H1 (cell line): ENCODE measurements around the gene TMBIM6.

ENCODE experiments used
- CTCF ChIP-seq, 3 experiments: IDR thresholded peaks; 1 replicate in 2 of 3; 2 replicates in 1 of 3; pipeline versions ENCODE4 v1.5.1 to v1.6.1; 2011; ENCODE audit warnings: low read length in 3 of 3, mild to moderate bottlenecking in 3 of 3, inconsistent platforms in 2 of 3, low read depth in 1 of 3, moderate library complexity in 1 of 3; ENCODE audit not compliant: insufficient read depth in 1 of 3; ENCODE audit errors: control extremely low read depth in 1 of 3
- MAFK ChIP-seq: IDR thresholded peaks from 2 replicates; pipeline ENCODE4 v1.6.1; 2012; ENCODE audit warnings: low read depth, mild to moderate bottlenecking, improper control_type of control experiment, low read length
- POLR2A ChIP-seq, 2 experiments: IDR thresholded peaks; 1 replicate in 1 of 2; 2 replicates in 1 of 2; pipeline ENCODE4 v1.6.1; 2011; ENCODE audit warnings: low read depth in 2 of 2, low read length in 2 of 2, mild to moderate bottlenecking in 2 of 2; ENCODE audit errors: control extremely low read depth in 1 of 2
- POLR2AphosphoS5 ChIP-seq: IDR thresholded peaks from 2 replicates; pipeline ENCODE4 v1.6.1; 2011; ENCODE audit warnings: low read depth, low read length
- RAD21 ChIP-seq, 2 experiments: IDR thresholded peaks in 1 of 2; conservative IDR thresholded peaks in 1 of 2; 2 replicates each; pipeline ENCODE4 v1.6.1; 2011; ENCODE audit warnings: low read depth in 2 of 2, low read length in 2 of 2, improper control_type of control experiment in 1 of 2, inconsistent platforms in 1 of 2, mild to moderate bottlenecking in 1 of 2, moderate library complexity in 1 of 2
- RXRA ChIP-seq: IDR thresholded peaks from 2 replicates; pipeline ENCODE4 v1.6.1; 2011; ENCODE audit warnings: low read depth, mild to moderate bottlenecking, low read length, moderate library complexity; ENCODE audit not compliant: insufficient read depth
- SRF ChIP-seq: IDR thresholded peaks from 2 replicates; pipeline ENCODE4 v1.6.1; 2011; ENCODE audit warnings: mild to moderate bottlenecking, low read depth, low read length, moderate library complexity
- YY1 ChIP-seq: IDR thresholded peaks from 2 replicates; pipeline ENCODE4 v1.6.1; 2011; ENCODE audit warnings: low read depth, mild to moderate bottlenecking, low read length
- ZNF274 ChIP-seq: IDR thresholded peaks from 2 replicates; pipeline ENCODE4 v1.7.0; 2012; ENCODE audit warnings: low read length, borderline replicate concordance; ENCODE audit errors: extremely low read depth
- TF ChIP-seq, protein P1 (sequence below): IDR thresholded peaks from 2 replicates; pipeline ENCODE4 v1.6.1; 2011; ENCODE audit warnings: low read length, improper control_type of control experiment

DNA sequence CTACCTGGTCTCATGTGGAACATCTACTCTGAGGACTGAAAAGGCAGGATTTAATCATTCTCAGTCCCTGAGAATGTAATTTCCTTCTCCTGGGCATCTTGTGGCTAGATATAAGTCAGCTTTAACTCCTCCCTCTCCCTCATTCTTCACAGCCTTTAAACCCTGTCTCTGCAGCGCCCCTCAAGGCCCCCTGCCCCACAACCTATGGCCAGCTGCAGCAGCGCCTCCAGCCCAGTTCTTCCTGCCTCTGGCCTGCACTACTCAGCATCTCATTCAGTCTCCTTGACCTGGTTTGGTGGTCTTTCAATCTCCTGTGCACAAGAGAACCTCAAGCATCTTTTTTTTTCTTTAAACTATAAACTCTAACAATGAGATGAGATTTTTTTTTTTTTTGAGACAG is 57.6 kb downstream of the TMBIM6 start:
- TF ChIP-seq RAD21 (IDR thresholded peaks at IDR 0.05 in 1 of 2, conservative IDR thresholded peaks at IDR 0.05 in 1 of 2; ENCODE audit: low read depth in 2 of 2, low read length in 2 of 2), result no peak; a peak in 1 of 4 replicates
- TF ChIP-seq RXRA, result no peak
- TF ChIP-seq ZNF274, result no peak
- no peak for TF ChIP-seq POLR2A (IDR thresholded peaks at IDR 0.05; ENCODE audit: control extremely low read depth in 1 of 2, low read depth in 2 of 2, low read length in 2 of 2)
- TF ChIP-seq CTCF (IDR thresholded peaks at IDR 0.05; ENCODE audit: control extremely low read depth in 1 of 3, insufficient read depth in 1 of 3, low read depth in 1 of 3, low read length in 3 of 3), result peak in 2 of 3 experiments; percentile 10 to 11; a peak in 2 of 4 replicates
- TF ChIP-seq, protein P1, sequence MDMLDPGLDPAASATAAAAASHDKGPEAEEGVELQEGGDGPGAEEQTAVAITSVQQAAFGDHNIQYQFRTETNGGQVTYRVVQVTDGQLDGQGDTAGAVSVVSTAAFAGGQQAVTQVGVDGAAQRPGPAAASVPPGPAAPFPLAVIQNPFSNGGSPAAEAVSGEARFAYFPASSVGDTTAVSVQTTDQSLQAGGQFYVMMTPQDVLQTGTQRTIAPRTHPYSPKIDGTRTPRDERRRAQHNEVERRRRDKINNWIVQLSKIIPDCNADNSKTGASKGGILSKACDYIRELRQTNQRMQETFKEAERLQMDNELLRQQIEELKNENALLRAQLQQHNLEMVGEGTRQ, result no peak
- no peak for TF ChIP-seq POLR2AphosphoS5
- no peak for TF ChIP-seq MAFK
- no peak for TF ChIP-seq YY1
- TF ChIP-seq SRF, result no peak
